Fibroblast of pulmonary artery (primary cell): ENCODE results near the gene BEND3.
"Not testable (repeated sequence)": the region's sequence is repeated elsewhere in the genome, so short reads cannot be mapped to it uniquely, and the experiment has no call there.

Experiments
- DNase-seq: peaks from one replicate; pipeline ENCODE4 v3.0.0-alpha.2; 2010; ENCODE audit warnings: low read depth
- H3K4me3 ChIP-seq: replicated peaks from 2 replicates; pipeline ENCODE4 v1.5.1; 2011; ENCODE audit warnings: low read depth, mild to moderate bottlenecking, control low read depth, low read length, moderate library complexity
- TF ChIP-seq, protein P1 (sequence below): IDR thresholded peaks from 2 replicates; pipeline ENCODE4 v1.5.1; 2011; ENCODE audit warnings: mild to moderate bottlenecking, control low read depth, low read length, inconsistent platforms; ENCODE audit errors: missing control alignments

The BEND3 gene

GRCh38 chr6:107120404-107120803 is 5.1 kb upstream of the BEND3 start:
- no peak overlapping the region for H3K4me3 ChIP-seq
- TF ChIP-seq, protein P1, sequence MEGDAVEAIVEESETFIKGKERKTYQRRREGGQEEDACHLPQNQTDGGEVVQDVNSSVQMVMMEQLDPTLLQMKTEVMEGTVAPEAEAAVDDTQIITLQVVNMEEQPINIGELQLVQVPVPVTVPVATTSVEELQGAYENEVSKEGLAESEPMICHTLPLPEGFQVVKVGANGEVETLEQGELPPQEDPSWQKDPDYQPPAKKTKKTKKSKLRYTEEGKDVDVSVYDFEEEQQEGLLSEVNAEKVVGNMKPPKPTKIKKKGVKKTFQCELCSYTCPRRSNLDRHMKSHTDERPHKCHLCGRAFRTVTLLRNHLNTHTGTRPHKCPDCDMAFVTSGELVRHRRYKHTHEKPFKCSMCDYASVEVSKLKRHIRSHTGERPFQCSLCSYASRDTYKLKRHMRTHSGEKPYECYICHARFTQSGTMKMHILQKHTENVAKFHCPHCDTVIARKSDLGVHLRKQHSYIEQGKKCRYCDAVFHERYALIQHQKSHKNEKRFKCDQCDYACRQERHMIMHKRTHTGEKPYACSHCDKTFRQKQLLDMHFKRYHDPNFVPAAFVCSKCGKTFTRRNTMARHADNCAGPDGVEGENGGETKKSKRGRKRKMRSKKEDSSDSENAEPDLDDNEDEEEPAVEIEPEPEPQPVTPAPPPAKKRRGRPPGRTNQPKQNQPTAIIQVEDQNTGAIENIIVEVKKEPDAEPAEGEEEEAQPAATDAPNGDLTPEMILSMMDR = no peak
- DNase-seq = no peak

- no peak for DNase-seq
- H3K4me3 ChIP-seq = no peak overlapping the region
- TF ChIP-seq, protein P1 = no peak
Measured at GRCh38 chr6:107118976-107119375, 3.7 kb upstream of the BEND3 start.

DNA sequence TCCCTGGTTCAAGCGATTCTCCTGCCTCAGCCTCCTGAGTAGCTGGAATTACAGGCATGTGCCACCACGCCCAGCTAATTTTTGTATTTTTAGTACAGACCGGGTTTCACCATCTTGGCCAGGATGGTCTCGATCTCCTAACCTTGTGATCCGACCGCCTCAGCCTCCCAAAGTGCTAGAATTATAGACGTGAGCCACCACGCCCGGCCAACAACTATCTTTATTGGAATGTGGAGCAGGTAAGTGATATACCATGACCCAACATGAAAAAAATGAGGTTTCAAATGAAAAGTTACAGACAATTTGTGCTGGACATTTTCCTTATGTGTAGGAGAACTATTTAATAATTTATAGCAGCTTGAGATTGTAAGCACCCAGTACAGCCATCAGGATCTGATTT is 3.2 kb upstream of the BEND3 start:
- not testable (repeated sequence) for DNase-seq

GRCh38 chr6:107116931-107117330 is 1.6 kb upstream of the BEND3 start:
- H3K4me3 ChIP-seq = no peak overlapping the region
- TF ChIP-seq, protein P1 = no peak
- DNase-seq = no peak

More for the DNA sequence above, 3.2 kb upstream of the BEND3 start:
- not testable (repeated sequence) for H3K4me3 ChIP-seq

DNA sequence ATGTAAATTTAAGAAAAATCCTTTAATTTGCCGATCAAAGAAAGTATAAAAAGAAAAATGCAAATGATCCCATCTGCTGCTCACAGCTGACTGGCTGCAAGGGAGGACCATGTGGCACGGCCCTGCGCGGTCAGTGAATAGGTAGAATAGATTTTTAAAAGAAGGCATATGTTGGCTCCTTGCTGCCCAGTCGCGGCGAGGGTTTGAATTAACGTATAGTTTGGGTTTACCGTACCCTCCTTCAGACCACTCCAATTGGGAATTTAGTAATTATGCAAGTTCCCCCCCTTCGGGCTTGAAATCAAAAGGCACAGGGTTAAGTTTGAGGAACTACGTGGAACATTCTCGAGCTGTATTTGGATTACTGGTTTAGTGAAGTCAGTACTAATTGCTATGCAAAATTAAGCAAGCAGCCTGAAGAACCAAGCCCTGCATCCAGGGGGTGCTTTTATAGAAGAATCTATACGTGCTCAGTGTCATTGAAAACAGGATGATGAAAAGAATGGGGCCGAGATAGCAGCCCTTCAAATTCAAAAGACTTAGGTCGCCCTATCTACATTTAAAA is 1.1 kb upstream of the BEND3 start:
- H3K4me3 ChIP-seq = peak overlapping the region; percentile 62
- TF ChIP-seq, protein P1 = peak; percentile 14
- no peak for DNase-seq

- peak overlapping the region; percentile 62 for H3K4me3 ChIP-seq
- DNase-seq = no peak
- TF ChIP-seq, protein P1 = no peak
Measured at GRCh38 chr6:107115695-107116327, 496 bp upstream of the BEND3 start.

GRCh38 chr6:107114213-107114925 is 946 bp downstream of the BEND3 start:
- TF ChIP-seq, protein P1 = peak; percentile 21
- DNase-seq = peak; percentile 88
- H3K4me3 ChIP-seq = peak overlapping the region; percentile 62
